ENCODE data around the gene A1BG. TPM values are rescaled to one million over a fixed set of nuclear protein-coding genes. Genes with fewer than 3 reads are reported as not detected.

Gene A1BG
- total and polyA plus RNA-seq, 4 donors, result 521 to 2,157 (median 1,029) TPM

DNA sequence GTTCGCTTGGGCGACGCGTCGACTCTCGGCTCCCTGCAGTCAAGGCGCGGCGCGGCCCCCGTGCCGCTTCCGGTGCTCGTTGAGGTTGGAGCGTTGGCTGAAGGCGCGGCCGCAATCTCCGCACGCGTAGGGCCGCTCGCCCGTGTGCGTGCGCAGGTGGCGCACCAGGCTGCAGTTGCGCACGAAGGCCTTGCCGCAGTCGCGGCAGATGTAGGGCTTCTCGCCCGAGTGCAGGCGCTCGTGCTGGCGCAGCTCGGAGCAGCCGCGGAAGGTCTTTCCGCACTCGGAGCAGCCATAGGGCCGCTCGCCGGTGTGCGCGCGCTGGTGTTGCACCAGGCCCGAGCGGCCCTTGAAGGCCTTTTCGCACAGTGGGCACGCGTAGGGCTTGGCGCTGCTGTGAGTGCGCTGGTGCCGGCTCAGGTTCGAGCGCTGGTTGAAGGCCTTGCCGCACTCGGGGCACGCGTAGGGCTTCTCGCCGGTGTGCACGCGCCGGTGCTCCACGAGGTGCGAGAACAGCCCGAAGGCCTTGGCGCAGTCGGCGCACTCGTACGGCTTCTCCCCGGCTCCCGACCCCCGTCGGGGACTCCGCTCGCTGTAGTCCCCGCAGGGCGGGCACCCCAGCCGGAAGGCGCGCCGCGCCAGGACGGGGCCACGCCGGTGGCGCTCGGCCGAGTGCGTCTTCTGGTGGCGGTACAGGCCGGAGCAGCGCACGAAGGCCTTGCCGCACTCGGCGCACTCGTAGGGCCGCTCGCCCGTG lies 14.6 kb upstream of the A1BG start (continued):
- TF ChIP-seq, protein P1, sequence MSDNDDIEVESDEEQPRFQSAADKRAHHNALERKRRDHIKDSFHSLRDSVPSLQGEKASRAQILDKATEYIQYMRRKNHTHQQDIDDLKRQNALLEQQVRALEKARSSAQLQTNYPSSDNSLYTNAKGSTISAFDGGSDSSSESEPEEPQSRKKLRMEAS (IDR thresholded peaks at IDR 0.05), result no peak
- TF ChIP-seq, protein P2, sequence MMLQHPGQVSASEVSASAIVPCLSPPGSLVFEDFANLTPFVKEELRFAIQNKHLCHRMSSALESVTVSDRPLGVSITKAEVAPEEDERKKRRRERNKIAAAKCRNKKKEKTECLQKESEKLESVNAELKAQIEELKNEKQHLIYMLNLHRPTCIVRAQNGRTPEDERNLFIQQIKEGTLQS (IDR thresholded peaks at IDR 0.05), result no peak
- no peak for TF ChIP-seq RXRA (IDR thresholded peaks at IDR 0.05)
- TF ChIP-seq RAD21 (IDR thresholded peaks at IDR 0.05), result no peak
- TF ChIP-seq FOXA1 (IDR thresholded peaks at IDR 0.05), result no peak

DNA sequence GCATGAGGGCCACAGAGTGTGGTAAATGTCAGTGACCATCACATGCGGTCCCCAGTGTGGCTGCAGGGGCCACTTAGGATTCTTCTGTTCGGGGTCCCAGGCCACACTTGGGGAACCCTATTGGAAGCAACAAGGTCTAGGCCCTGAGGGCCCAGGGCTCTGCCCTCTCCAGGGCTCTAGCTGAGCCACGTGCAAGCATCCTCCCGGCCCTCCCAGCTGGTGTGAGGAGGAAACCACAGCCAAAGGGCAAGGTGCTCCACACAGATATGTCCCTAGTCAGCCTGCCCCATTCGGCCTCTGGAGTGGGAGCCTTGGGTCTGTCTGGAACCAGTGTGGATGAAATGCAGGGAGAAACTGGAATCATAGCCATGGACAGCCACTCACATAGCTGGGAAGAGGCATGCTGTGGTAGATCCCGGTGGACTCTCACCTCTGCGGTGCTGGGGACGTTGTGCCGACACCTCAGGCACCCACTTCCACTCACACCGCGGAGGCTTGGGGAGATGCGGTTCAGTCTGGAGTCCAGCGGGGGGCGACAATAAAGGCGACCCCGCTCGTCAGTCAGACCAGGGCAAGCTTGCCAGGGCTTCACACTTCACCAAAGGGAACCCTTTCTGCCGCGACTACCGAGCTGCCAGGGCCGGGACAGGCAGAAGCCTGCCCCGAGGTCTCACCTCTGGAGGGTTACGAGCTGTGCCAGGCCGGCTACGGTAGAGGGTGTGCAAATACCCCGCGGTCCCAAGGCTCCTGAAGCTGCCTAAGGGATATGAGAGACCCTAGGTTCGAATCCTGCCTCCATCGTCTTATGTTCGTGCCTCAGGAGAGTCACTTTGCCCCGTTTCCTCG lies 13.5 kb upstream of the A1BG start:
- Histone ChIP-seq H3K9me3 (ENCODE audit: control insufficient read depth in 4 of 4, low read length in 3 of 4) (no peaks in the 10 kb centered on the region), H3K36me3 (ENCODE audit: control insufficient read depth in 4 of 4, insufficient read depth in 3 of 4, low read depth in 1 of 4, low read length in 3 of 4) (peaks cover 0 to 2% (median 0%) of the 10 kb centered on the region in 4 donors), H3K27ac (ENCODE audit: low read depth in 1 of 2, low read length in 2 of 2) (no peak overlapping the region), H3K9ac (ENCODE audit: low read depth in 1 of 2, low read length in 2 of 2) (no peak overlapping the region), H3K27me3 (ENCODE audit: control insufficient read depth in 4 of 4, insufficient read depth in 4 of 4, low read length in 3 of 4) (no peaks in the 10 kb centered on the region), H3K4me3 (ENCODE audit: low read depth in 1 of 3, low read length in 3 of 3) (no peak overlapping the region), H3K4me1 (ENCODE audit: control insufficient read depth in 4 of 4, insufficient read depth in 4 of 4, low read length in 3 of 4) (peaks cover 0 to 6% (median 2%) of the 10 kb centered on the region in 4 donors)
- TF ChIP-seq FOXA2 (IDR thresholded peaks at IDR 0.05) (no peak), JUND (IDR thresholded peaks at IDR 0.05) (no peak), HNF4A (conservative IDR thresholded peaks at IDR 0.05) (no peak), NR2F2 (IDR thresholded peaks at IDR 0.05) (no peak), YY1 (IDR thresholded peaks at IDR 0.05) (no peak), EGR1 (IDR thresholded peaks at IDR 0.05; ENCODE audit: low read depth in 2 of 2) (no peak), SP1 (IDR thresholded peaks at IDR 0.05) (no peak), FOXA1 (IDR thresholded peaks at IDR 0.05) (no peak), RAD21 (IDR thresholded peaks at IDR 0.05) (no peak), TAF1 (conservative IDR thresholded peaks at IDR 0.05) (no peak), RXRA (IDR thresholded peaks at IDR 0.05) (no peak)
- TF ChIP-seq, protein P3, sequence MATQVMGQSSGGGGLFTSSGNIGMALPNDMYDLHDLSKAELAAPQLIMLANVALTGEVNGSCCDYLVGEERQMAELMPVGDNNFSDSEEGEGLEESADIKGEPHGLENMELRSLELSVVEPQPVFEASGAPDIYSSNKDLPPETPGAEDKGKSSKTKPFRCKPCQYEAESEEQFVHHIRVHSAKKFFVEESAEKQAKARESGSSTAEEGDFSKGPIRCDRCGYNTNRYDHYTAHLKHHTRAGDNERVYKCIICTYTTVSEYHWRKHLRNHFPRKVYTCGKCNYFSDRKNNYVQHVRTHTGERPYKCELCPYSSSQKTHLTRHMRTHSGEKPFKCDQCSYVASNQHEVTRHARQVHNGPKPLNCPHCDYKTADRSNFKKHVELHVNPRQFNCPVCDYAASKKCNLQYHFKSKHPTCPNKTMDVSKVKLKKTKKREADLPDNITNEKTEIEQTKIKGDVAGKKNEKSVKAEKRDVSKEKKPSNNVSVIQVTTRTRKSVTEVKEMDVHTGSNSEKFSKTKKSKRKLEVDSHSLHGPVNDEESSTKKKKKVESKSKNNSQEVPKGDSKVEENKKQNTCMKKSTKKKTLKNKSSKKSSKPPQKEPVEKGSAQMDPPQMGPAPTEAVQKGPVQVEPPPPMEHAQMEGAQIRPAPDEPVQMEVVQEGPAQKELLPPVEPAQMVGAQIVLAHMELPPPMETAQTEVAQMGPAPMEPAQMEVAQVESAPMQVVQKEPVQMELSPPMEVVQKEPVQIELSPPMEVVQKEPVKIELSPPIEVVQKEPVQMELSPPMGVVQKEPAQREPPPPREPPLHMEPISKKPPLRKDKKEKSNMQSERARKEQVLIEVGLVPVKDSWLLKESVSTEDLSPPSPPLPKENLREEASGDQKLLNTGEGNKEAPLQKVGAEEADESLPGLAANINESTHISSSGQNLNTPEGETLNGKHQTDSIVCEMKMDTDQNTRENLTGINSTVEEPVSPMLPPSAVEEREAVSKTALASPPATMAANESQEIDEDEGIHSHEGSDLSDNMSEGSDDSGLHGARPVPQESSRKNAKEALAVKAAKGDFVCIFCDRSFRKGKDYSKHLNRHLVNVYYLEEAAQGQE (IDR thresholded peaks at IDR 0.05), result no peak
- TF ChIP-seq, protein P2 (IDR thresholded peaks at IDR 0.05), result no peak
- TF ChIP-seq, protein P1 (IDR thresholded peaks at IDR 0.05), result no peak
- 95% methylated on average over 32 of the region's 32 CpGs for WGBS
- DNase-seq (ENCODE audit: low spot score), result peak; percentile 29

DNA sequence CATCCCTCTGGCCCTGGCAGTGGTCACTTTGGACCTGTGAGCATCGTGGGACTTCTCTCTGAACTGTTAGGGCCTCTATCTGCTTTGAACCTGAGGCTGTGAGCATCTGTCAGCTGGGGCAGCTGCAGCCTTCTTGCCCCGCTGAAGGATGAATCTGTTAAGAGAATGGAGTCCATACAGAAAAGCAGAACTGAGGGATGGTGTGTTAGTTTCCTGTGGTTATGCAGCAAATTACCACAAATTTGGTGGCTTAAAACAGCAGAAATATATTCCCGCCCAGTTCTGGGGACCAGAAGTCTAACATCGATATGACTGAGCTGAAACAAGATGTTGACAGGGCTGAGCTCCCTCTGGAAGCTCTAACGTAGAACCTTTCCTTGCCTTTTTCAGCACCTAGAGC lies 10.9 kb upstream of the A1BG start:
- WGBS, result 76% methylated on average over 5 of the region's 5 CpGs
- no peak overlapping the region for H3K9ac ChIP-seq (ENCODE audit: low read depth in 1 of 2, low read length in 2 of 2)
- no peak for DNase-seq (ENCODE audit: low spot score)

More for the DNA sequence above, 10.9 kb upstream of the A1BG start:
- H3K4me1 ChIP-seq (ENCODE audit: control insufficient read depth in 4 of 4, insufficient read depth in 4 of 4, low read length in 3 of 4), result peaks cover 3 to 11% (median 7%) of the 10 kb centered on the region in 4 donors
- no peak overlapping the region for H3K27ac ChIP-seq (ENCODE audit: low read depth in 1 of 2, low read length in 2 of 2)
- TF ChIP-seq YY1 (IDR thresholded peaks at IDR 0.05) (no peak), HNF4G (IDR thresholded peaks at IDR 0.05) (no peak), RAD21 (IDR thresholded peaks at IDR 0.05) (no peak), EGR1 (IDR thresholded peaks at IDR 0.05; ENCODE audit: low read depth in 2 of 2) (no peak)
- H3K36me3 ChIP-seq (ENCODE audit: control insufficient read depth in 4 of 4, insufficient read depth in 3 of 4, low read depth in 1 of 4, low read length in 3 of 4), result no peaks in the 10 kb centered on the region
- H3K9me3 ChIP-seq (ENCODE audit: control insufficient read depth in 4 of 4, low read length in 3 of 4), result no peaks in the 10 kb centered on the region
- H3K4me3 ChIP-seq (ENCODE audit: low read depth in 1 of 3, low read length in 3 of 3), result no peak overlapping the region
- H3K27me3 ChIP-seq (ENCODE audit: control insufficient read depth in 4 of 4, insufficient read depth in 4 of 4, low read length in 3 of 4), result no peaks in the 10 kb centered on the region

Measured in liver (tissue), 9 donors.